Sigmoid colon (tissue), 7 donors: ENCODE data around the gene B3GLCT. TPM values are rescaled to one million over a fixed set of nuclear protein-coding genes. Genes with fewer than 3 reads are reported as not detected.

Experiments used
- DNase-seq: peaks from one replicate; pipeline ENCODE4 v3.0.0-alpha.2; 2019
- H3K27ac ChIP-seq, 4 donors: fragments of 200-600 bp; sonication (generic); one replicate each; pipeline ENCODE4 v1.5.1; 2016 to 2019; ENCODE audit warnings: mild to moderate bottlenecking in 1 of 4
- H3K27me3 ChIP-seq, 3 donors: fragments of 200-600 bp; sonication (generic); one replicate each; pipeline ENCODE4 v1.5.1; 2019; ENCODE audit warnings: mild to moderate bottlenecking in 1 of 3
- H3K36me3 ChIP-seq, 4 donors: fragments of 200-600 bp; sonication (generic); one replicate each; pipeline ENCODE4 v1.5.1; 2016 to 2019
- H3K4me1 ChIP-seq, 4 donors: fragments of 200-600 bp; sonication (generic); one replicate each; pipeline ENCODE4 v1.5.1; 2017 to 2019
- H3K4me3 ChIP-seq, 4 donors: fragments of 200-600 bp; sonication (generic); one replicate each; pipeline ENCODE4 v1.5.1; 2017 to 2019; ENCODE audit warnings: mild to moderate bottlenecking in 2 of 4, moderate library complexity in 1 of 4
- H3K9me3 ChIP-seq, 4 donors: fragments of 200-600 bp in 3 of 4; sonication (generic) in 3 of 4; one replicate each; pipeline versions ENCODE4 v1.5.1 to v1.6.1; 2013 to 2019
- CTCF ChIP-seq, 4 experiments: fragments of 450-650 bp in 3 of 4; fragments of 200-600 bp in 1 of 4; IDR thresholded peaks; one replicate each; pipeline ENCODE4 v1.5.1; 2016 to 2019; ENCODE audit warnings: antibody characterized with exemption in 4 of 4, mild to moderate bottlenecking in 3 of 4, moderate library complexity in 2 of 4
- EP300 ChIP-seq, 4 donors: sonication (generic); formaldehyde crosslinking; IDR thresholded peaks; one replicate each; pipeline ENCODE4 v1.6.1; 2017; ENCODE audit warnings: antibody characterized with exemption in 4 of 4
- POLR2A ChIP-seq, 2 donors: fragments of 450-650 bp; IDR thresholded peaks; one replicate each; pipeline ENCODE4 v1.6.1; 2016; ENCODE audit warnings: antibody characterized with exemption in 2 of 2, mild to moderate bottlenecking in 2 of 2, moderate library complexity in 2 of 2
- POLR2AphosphoS5 ChIP-seq, 4 donors: sonication (generic); formaldehyde crosslinking; IDR thresholded peaks; one replicate each; pipeline ENCODE4 v1.6.1; 2017; ENCODE audit warnings: antibody characterized with exemption in 4 of 4
- WGBS, 2 donors: extraction: QIAGEN DNeasy Blood & Tissue Kit; methylation state at CpG; one replicate each; pipeline ENCODE4 v1.1.7; 2013; 5-methylcytosine and 5-hydroxymethylcytosine counted together
- intact Hi-C: fragments of 100-400 bp; cut with DNase I; formaldehyde crosslinking; loops from one replicate; pipeline ENCODE4 v1.15.1; 2023
- polyA plus RNA-seq, 3 donors: library from polyadenylated mRNA; stranded (reverse); fragments of 200-250 nt; gene quantifications; one replicate each; pipeline ENCODE4 v1.2.3, GENCODE V29; 2013
- total RNA-seq, 4 donors: library from RNA; depleted of rRNA; stranded (reverse); fragments of >200 nt; gene quantifications; one replicate each; pipeline ENCODE4 v1.1.0, GENCODE V29; 2016
- donor health status: healthy with polysubstance abuse.
- donor health status: Bipolar disorder and iron deficiency.
- donor health status: healthy.

The B3GLCT gene
- total and polyA plus RNA-seq, 7 donors = 0.60 to 7.5 (median 5.8) TPM

DNA sequence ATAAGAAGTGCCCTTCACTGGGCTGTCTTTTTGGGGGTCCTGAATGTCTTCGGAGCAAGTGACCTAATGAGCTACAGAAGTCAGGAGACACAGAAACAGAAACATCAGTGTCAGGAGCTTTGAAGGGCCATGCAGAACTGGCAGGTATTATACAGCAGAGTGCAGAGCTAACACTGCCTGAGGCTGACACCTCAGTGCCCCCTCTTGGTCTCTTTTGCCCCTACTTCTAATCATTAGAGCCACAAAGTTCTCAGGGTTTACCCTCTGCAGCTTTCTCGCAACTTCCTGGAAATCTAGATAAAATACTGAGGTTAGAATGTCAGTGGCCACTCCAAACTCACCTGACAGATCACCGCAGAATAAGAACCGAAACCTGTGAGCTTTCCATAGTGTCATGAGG is 172.7 kb downstream of the B3GLCT start:
- TF ChIP-seq POLR2A (IDR thresholded peaks at IDR 0.05) (no peak), EP300 (IDR thresholded peaks at IDR 0.05) (no peak), CTCF (IDR thresholded peaks at IDR 0.05) (no peak), POLR2AphosphoS5 (IDR thresholded peaks at IDR 0.05) (no peak)
- Histone ChIP-seq H3K4me3 (no peak overlapping the region), H3K9me3 (no peaks in the 10 kb centered on the region), H3K4me1 (no peaks in the 10 kb centered on the region), H3K36me3 (no peaks in the 10 kb centered on the region), H3K27me3 (no peaks in the 10 kb centered on the region), H3K27ac (no peak overlapping the region)
- no peak for DNase-seq
- intact Hi-C loops = no loop called here
- 93 to 95% methylated on average over 4 of the region's 4 CpGs for WGBS, 2 donors

DNA sequence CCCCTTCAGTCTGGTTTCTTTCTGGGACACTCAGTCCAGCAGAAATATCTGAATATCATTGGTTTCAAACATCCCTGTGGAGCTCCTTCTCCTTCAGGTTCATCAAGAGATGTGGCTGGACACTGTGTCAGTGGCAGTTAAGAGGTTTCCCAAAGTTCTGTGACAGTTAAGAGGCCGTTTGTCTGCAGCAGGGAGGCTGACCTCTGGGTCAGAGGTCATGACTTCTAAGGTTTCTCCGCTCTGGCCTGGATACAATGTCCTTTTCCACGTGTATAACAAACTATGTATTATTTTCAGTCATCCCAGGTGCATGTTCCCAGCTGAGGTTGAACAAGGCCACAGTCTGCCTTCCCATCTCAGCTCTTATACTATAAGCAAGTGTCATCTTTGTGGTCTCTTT is 174.9 kb downstream of the B3GLCT start:
- Histone ChIP-seq H3K36me3 (no peaks in the 10 kb centered on the region), H3K4me1 (no peaks in the 10 kb centered on the region), H3K4me3 (no peak overlapping the region), H3K9me3 (no peaks in the 10 kb centered on the region), H3K27me3 (no peaks in the 10 kb centered on the region), H3K27ac (no peak overlapping the region)
- DNase-seq = no peak
- no peak for TF ChIP-seq EP300 (IDR thresholded peaks at IDR 0.05)
- no peak for TF ChIP-seq CTCF (IDR thresholded peaks at IDR 0.05)
- no peak for TF ChIP-seq POLR2A (IDR thresholded peaks at IDR 0.05)
- no peak for TF ChIP-seq POLR2AphosphoS5 (IDR thresholded peaks at IDR 0.05)
- 52 to 55% methylated on average over 3 of the region's 3 CpGs for WGBS, 2 donors
- intact Hi-C loops = no loop called here

- Histone ChIP-seq H3K9me3 (no peaks in the 10 kb centered on the region), H3K4me1 (no peaks in the 10 kb centered on the region), H3K4me3 (no peak overlapping the region), H3K36me3 (no peaks in the 10 kb centered on the region), H3K27me3 (no peaks in the 10 kb centered on the region), H3K27ac (no peak overlapping the region)
- TF ChIP-seq CTCF (IDR thresholded peaks at IDR 0.05) = no peak
- TF ChIP-seq POLR2AphosphoS5 (IDR thresholded peaks at IDR 0.05) = no peak
- no peak for TF ChIP-seq POLR2A (IDR thresholded peaks at IDR 0.05)
- no peak for TF ChIP-seq EP300 (IDR thresholded peaks at IDR 0.05)
- 3 to 26% methylated on average over 2 of the region's 2 CpGs for WGBS, 2 donors
- intact Hi-C loops = no loop called here
- DNase-seq = no peak
Observed at GRCh38 chr13:31377946-31378345, 178.2 kb downstream of the B3GLCT start.

DNA sequence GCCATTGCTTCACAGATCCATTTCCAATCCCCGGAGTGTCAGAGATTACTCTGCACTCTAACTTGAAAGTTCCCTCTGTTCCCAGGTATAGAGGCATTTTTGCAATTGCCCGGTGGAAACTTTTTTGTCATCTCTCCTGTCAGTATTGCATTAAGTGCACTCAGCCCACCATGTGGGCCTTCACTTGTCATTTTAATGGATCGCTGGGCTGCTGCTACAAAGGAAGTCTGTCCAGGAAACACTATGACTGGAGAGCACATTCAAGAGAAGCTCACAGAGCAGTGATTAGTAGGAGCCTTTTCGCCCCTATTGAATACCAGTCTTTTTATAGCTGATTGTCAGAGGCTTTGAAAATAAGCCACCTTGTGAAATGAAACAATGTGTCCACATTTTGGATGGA is 180.9 kb downstream of the B3GLCT start:
- Histone ChIP-seq H3K27ac (no peak overlapping the region), H3K9me3 (no peaks in the 10 kb centered on the region), H3K4me1 (no peaks in the 10 kb centered on the region), H3K4me3 (no peak overlapping the region), H3K27me3 (no peaks in the 10 kb centered on the region), H3K36me3 (no peaks in the 10 kb centered on the region)
- DNase-seq = no peak
- WGBS, 2 donors = 50 to 78% methylated on average over 4 of the region's 4 CpGs
- TF ChIP-seq POLR2A (IDR thresholded peaks at IDR 0.05) (no peak), EP300 (IDR thresholded peaks at IDR 0.05) (no peak), POLR2AphosphoS5 (IDR thresholded peaks at IDR 0.05) (no peak), CTCF (IDR thresholded peaks at IDR 0.05) (no peak)
- intact Hi-C loops = no loop called here

Other genes starting within 250 kb of the B3GLCT start
- gene HSPH1, start 38.1 kb upstream of the B3GLCT start, total RNA-seq = 10 to 100 TPM; 30.7 to 41.5 (median 33.7) TPM
- gene HSPH1, start 38.1 kb upstream of the B3GLCT start, polyA plus RNA-seq = 10 to 100 TPM; 12.0 to 26.1 (median 15.5) TPM